ENCODE measurements around the gene LRP11.
"Not testable (repeated sequence)": the region's sequence is repeated elsewhere in the genome, so short reads cannot be mapped to it uniquely, and the experiment has no call there.

LRP11 gene

GRCh38 chr6:149897855-149898744, 33.9 kb upstream of the LRP11 start, which contains the start of gene RAET1E:
Gene RAET1E, minus strand, starts transcription at chr6:149898113. Its CDS starts 7,212 bp downstream, at chr6:149890901.
- no peak for DNase-seq

GRCh38 chr6:149897015-149897697, 33.0 kb upstream of the LRP11 start:
- DNase-seq: no peak

GRCh38 chr6:149896491-149896890, 32.3 kb upstream of the LRP11 start:
- DNase-seq: no peak

GRCh38 chr6:149895833-149896271, 31.7 kb upstream of the LRP11 start:
- DNase-seq: no peak

GRCh38 chr6:149895048-149895590, 31.0 kb upstream of the LRP11 start:
- no peak for DNase-seq

GRCh38 chr6:149891864-149892263, 27.7 kb upstream of the LRP11 start:
- not testable (repeated sequence) for DNase-seq

GRCh38 chr6:149891259-149891658, 27.1 kb upstream of the LRP11 start:
- no peak for DNase-seq

- DNase-seq: no peak
Observed at GRCh38 chr6:149890629-149891045, 26.5 kb upstream of the LRP11 start.

GRCh38 chr6:149889326-149889725, 25.2 kb upstream of the LRP11 start:
- no peak for DNase-seq

GRCh38 chr6:149888659-149889058, 24.5 kb upstream of the LRP11 start:
- DNase-seq: no peak

GRCh38 chr6:149888093-149888492, 23.9 kb upstream of the LRP11 start:
- no peak for DNase-seq

GRCh38 chr6:149887343-149887742, 23.2 kb upstream of the LRP11 start:
- no peak for DNase-seq

- DNase-seq: no peak
Observed at GRCh38 chr6:149885888-149886287, 21.7 kb upstream of the LRP11 start.

GRCh38 chr6:149884617-149885016, 20.5 kb upstream of the LRP11 start:
- no peak for DNase-seq

- DNase-seq: no peak
Observed at GRCh38 chr6:149884215-149884614, 20.1 kb upstream of the LRP11 start.

- no peak for DNase-seq
Observed at GRCh38 chr6:149881860-149882259, 17.7 kb upstream of the LRP11 start.

- DNase-seq: no peak
Observed at GRCh38 chr6:149881066-149881766, 17.1 kb upstream of the LRP11 start.

- DNase-seq: no peak
Observed at GRCh38 chr6:149877659-149878058, 13.5 kb upstream of the LRP11 start.

- DNase-seq: no peak
Observed at GRCh38 chr6:149876241-149876933, 12.2 kb upstream of the LRP11 start.

GRCh38 chr6:149872233-149872632, 8.1 kb upstream of the LRP11 start:
- no peak for DNase-seq

- no peak for DNase-seq
Observed at GRCh38 chr6:149871182-149871581, 7.0 kb upstream of the LRP11 start.

GRCh38 chr6:149869275-149869892, 5.2 kb upstream of the LRP11 start:
- DNase-seq: no peak

Data from activated CD4-positive, CD25-positive, alpha-beta regulatory T cell treated with anti-CD3 and anti-CD28 coated beads, Interleukin-2, amount 50 U/mL, for 72 hours (primary cell).